Measurements from ENCODE around the gene DENND1B.
"Not testable (repeated sequence)": the region's sequence is repeated elsewhere in the genome, so short reads cannot be mapped to it uniquely, and the experiment has no call there.

The DENND1B gene

DNA sequence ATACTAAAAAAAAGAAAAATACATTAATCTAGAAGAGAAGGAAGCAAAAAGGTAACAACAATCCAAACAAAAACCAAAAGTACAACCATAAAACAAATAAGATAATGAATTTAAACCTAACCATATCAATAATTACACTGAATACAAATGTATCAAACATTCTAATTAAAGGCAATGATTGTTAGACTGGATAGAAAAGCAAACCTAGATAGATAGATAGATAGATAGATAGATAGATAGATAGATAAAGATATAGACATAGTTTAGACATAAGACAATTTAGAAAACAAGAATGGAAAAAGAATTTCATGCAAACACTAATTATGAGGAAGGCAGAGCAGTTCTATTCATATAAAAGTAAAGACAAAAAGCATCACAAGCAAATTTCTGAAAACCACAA is 24.9 kb downstream of the DENND1B start:
- DNase-seq (ENCODE audit: low read depth in 1 of 2, low spot score in 1 of 2): no peak

- DNase-seq (ENCODE audit: low read depth in 1 of 2, low spot score in 1 of 2): no peak
Observed at GRCh38 chr1:197745911-197746310, 29.4 kb downstream of the DENND1B start.

GRCh38 chr1:197744979-197745378 is 30.3 kb downstream of the DENND1B start:
- DNase-seq (ENCODE audit: low read depth in 1 of 2, low spot score in 1 of 2): no peak

DNA sequence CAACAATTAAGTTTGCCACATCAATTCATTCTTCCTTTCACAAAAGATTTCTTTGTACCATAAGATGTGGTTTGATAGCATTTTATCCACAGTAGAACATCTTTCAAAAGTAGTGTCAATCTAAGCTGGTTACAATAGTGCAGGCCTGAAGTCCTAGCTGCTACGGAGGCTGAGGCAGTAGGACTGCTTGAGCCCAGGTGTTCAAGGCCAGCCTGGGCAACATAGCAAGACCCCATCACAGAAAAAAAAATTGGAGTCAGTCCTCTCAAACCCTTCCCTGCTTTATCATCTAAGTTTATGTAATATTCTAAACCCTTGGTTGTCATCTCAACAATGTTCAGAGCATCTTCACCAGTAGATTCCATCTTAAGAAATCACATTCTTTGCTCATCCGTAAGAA is 31.7 kb downstream of the DENND1B start:
- DNase-seq (ENCODE audit: low read depth in 1 of 2, low spot score in 1 of 2): no peak

- DNase-seq (ENCODE audit: low read depth in 1 of 2, low spot score in 1 of 2): no peak
Observed at GRCh38 chr1:197740992-197741391, 34.3 kb downstream of the DENND1B start.

DNA sequence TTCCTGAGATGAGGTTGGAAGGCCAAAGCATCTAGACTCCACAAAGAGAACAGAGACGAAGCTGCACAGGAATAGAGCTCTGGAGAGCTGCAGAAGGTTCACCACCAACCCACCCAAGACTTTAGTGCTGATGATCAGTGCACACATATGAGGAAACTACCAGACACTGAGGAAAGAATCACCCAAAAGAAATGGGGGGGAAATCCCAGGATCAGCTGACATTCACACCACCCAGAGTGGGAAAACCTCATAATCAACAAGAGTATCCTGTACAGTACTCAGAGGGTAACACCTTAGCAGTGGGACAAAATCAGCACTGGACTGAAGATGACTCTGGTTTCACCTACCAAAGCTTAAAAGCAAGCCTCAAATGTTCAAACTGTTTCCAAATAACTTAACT is 36.4 kb downstream of the DENND1B start:
- DNase-seq (ENCODE audit: low read depth in 1 of 2, low spot score in 1 of 2): no peak

DNA sequence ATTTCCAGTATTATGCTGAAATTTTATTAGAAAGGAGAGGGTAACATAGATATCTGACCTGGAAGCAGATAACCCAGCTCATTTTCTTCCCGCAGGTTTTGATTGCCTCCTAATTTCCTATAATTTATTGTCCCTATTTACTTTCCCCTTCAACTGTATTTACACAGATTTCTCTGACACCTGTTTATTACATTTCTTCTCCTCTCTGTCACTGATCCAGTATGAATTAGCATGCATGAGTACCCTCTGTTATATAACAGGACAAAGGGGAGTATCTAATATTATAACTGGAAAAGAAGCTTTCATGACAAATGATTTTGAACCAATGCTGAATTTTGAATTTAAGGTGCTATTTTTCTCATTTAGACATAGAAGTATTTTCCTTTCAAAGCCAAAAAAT is 37.4 kb downstream of the DENND1B start:
- DNase-seq (ENCODE audit: low read depth in 1 of 2, low spot score in 1 of 2): no peak

DNA sequence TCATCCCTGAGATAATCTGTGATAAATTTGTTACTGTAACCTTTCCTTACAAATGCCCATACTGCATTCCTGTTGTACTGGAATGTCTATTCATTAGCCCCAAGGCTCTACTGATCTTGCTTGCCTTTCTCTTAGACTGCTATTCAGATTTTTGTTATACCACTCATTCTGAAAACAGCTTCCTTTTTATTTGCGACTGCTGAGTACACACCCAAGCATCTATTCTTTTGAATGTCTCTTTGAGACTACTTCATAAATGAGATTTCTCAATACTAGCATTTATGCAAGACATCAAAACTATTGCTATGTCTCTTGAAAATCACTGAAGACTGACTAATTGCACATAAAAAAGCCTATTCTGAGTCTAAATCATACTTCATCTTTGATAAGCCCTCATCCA is 38.6 kb downstream of the DENND1B start:
- no peak for DNase-seq (ENCODE audit: low read depth in 1 of 2, low spot score in 1 of 2)

- DNase-seq (ENCODE audit: low read depth in 1 of 2, low spot score in 1 of 2): no peak
Observed at GRCh38 chr1:197735461-197735860, 39.8 kb downstream of the DENND1B start.

- no peak for DNase-seq (ENCODE audit: low read depth in 1 of 2, low spot score in 1 of 2)
Observed at GRCh38 chr1:197733324-197733723, 42.0 kb downstream of the DENND1B start.

- no peak for DNase-seq (ENCODE audit: low read depth in 1 of 2, low spot score in 1 of 2)
Observed at GRCh38 chr1:197732187-197732586, 43.1 kb downstream of the DENND1B start.

GRCh38 chr1:197731449-197731848 is 43.8 kb downstream of the DENND1B start:
- DNase-seq (ENCODE audit: low read depth in 1 of 2, low spot score in 1 of 2): no peak

DNA sequence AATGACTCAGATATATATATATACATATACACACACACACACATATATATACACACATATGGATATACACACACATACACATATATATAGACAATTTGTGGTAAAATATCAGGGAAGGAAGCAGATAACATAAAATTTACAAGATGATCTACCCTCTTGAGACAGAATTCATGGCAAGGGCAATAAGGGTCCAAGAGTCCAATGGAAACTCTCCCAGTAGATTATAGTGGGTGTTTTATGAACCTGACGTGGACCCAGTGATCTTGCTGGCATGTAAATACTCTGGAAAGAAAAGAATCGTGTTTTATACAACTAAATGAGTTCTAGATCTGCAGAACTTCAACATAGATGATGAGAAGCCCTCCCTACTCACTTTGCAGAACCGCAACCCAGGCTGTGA is 49.3 kb downstream of the DENND1B start:
- DNase-seq (ENCODE audit: low read depth in 1 of 2, low spot score in 1 of 2): no peak

- no peak for DNase-seq (ENCODE audit: low read depth in 1 of 2, low spot score in 1 of 2)
Observed at GRCh38 chr1:197725044-197725443, 50.2 kb downstream of the DENND1B start.

GRCh38 chr1:197715806-197716205 is 59.5 kb downstream of the DENND1B start:
- DNase-seq (ENCODE audit: low read depth in 1 of 2, low spot score in 1 of 2): no peak

DNA sequence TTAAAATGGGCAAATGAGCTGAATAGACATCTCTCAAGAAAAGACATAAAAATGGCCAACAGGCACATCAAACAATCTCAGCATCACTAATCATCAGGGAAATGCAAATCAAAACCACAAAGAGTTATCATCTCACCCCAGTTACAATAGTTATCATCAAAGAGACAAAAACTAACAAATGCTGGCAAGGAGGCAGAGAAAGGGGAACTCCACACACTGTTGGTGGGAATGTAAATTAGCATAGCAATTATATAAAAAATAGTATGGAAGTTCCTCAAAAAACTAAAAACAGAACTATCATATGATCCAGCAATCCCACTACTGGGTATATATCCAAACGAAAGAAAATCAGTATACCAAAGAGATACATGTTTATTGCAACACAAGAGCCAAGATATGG is 68.7 kb downstream of the DENND1B start:
- no peak for DNase-seq (ENCODE audit: low read depth in 1 of 2, low spot score in 1 of 2)

DNA sequence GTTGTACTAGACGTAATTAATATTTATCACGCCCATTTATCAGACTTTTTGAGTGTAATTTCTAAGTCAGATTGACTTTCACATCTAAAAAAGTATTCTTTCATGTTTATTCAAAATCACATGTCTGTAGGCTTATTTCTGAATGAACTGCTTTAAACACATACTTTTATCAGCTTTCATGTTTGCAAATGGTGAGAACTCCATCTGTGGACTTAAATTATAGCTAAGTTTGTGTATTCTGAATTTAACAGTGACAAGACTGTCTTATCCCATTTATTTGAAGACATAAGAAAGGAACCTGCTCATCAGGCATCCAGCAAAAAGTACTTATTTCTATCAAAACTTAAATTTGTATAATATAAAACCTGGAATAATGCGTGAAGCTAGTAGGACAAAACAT is 69.3 kb downstream of the DENND1B start:
- DNase-seq (ENCODE audit: low read depth in 1 of 2, low spot score in 1 of 2): no peak

DNA sequence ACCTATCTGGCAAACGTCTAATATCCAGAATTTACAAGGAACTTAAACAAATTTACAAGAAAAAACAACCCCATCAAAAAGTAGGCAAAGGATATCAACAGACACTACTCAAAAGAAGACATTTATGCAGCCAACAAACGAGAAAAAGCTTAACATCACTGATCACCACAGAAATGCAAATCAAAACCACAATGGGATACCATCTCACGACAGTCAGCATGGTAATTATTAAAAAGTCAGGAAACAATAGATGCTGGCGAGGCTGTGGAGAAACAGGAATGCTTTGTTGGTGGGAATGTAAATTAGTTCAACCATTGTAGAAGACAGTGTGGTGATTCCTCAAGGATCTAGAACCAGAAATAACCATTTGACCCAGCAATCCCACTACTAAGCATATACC is 74.6 kb downstream of the DENND1B start:
- DNase-seq (ENCODE audit: low read depth in 1 of 2, low spot score in 1 of 2): not testable (repeated sequence)

- DNase-seq (ENCODE audit: low read depth in 1 of 2, low spot score in 1 of 2): no peak
Observed at GRCh38 chr1:197696372-197696771, 78.9 kb downstream of the DENND1B start.

GRCh38 chr1:197695961-197696360 is 79.3 kb downstream of the DENND1B start:
- DNase-seq (ENCODE audit: low read depth in 1 of 2, low spot score in 1 of 2): no peak

DNA sequence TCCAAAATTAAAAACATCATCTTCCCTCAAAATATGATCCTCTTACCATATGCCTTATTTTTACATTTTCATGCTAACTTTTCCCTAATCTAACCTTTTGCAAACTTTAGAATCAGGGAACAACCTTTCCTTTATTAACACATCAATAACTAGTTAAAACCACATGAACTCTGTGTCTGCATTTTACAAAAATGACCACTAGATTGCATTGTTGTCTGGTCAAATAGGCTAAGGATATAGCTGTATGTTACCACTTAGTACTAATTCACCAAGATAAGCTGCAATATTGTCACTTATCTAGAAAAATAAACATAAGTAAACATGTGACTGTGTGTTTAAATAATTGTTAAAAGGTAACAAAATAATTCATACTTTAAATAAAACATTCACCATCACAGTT is 82.3 kb downstream of the DENND1B start:
- DNase-seq (ENCODE audit: low read depth in 1 of 2, low spot score in 1 of 2): no peak

DNA sequence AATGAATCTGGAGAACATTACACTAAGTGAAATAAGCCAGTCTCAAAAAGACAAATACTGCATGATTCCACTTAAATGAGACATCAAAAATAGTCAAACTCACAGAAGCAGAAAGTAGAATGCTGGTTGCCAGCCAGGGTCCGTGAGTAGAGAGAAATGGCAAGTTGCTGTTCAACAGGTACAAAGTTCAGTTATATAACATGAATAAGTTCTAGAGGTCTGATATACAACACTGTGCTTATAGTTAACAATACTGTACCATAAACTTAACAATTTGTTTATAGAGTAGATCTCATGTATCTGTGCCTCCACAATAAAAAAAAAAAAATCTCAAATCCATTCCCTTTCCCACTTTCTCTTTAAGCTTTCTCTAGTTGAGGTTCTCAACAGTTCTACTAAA is 83.5 kb downstream of the DENND1B start:
- no peak for DNase-seq (ENCODE audit: low read depth in 1 of 2, low spot score in 1 of 2)

GRCh38 chr1:197690074-197690473 is 85.2 kb downstream of the DENND1B start:
- no peak for DNase-seq (ENCODE audit: low read depth in 1 of 2, low spot score in 1 of 2)

DNA sequence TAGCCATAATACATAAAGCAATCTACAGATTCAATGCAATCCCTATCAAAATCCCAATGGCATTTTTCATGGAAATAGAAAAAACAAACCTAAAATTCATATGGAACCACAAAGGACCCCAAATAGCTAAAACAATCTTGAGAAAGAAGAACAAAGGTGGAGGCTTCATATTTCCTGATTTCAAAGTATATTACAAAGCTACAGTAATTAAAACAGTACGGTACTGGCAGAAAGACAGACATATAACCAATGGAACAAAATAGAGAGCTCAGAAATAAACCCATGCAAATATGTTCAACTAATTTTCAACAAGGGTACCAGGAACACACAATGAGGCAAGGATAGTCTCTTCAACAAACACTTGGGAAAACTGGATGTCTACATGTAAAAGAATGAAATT is 87.0 kb downstream of the DENND1B start:
- no peak for DNase-seq (ENCODE audit: low read depth in 1 of 2, low spot score in 1 of 2)

Measured in activated T-helper 1 cell treated with anti-CD3 and anti-CD28 coated beads, Interleukin-2, amount 50 U/mL, for 16 hours (primary cell).